ENCODE measurements around the gene CC2D1A.

- TF ChIP-seq EZH2 (IDR thresholded peaks at IDR 0.05; ENCODE audit: borderline replicate concordance, low read length) = no peak
- no peak for TF ChIP-seq CTCF (conservative IDR thresholded peaks at IDR 0.05 in 1 of 2, IDR thresholded peaks at IDR 0.05 in 1 of 2; ENCODE audit: extremely low read depth in 1 of 2, insufficient read depth in 1 of 2, low read depth in 1 of 2, low read length in 2 of 2)
These were observed 15.1 kb downstream of the CC2D1A start for GRCh38 chr19:13920940-13921747.

Measured in mammary epithelial cell (primary cell).